Astrocyte (in vitro differentiated cells and primary cell): ENCODE results near the gene ZNG1A.
"Not testable (repeated sequence)": the region's sequence is repeated elsewhere in the genome, so short reads cannot be mapped to it uniquely, and the experiment has no call there.

Source experiments
- EZH2 ChIP-seq: IDR thresholded peaks from 2 replicates; pipeline ENCODE4 v1.6.1; 2012; ENCODE audit warnings: mild to moderate bottlenecking, low read length, inconsistent platforms; ENCODE audit not compliant: insufficient read depth
- TF ChIP-seq, protein P1 (sequence below): IDR thresholded peaks from 2 replicates; pipeline ENCODE4 v1.5.1; 2011; ENCODE audit warnings: low read depth, mild to moderate bottlenecking, inconsistent platforms, low read length, moderate library complexity; ENCODE audit not compliant: insufficient read depth

DNA sequence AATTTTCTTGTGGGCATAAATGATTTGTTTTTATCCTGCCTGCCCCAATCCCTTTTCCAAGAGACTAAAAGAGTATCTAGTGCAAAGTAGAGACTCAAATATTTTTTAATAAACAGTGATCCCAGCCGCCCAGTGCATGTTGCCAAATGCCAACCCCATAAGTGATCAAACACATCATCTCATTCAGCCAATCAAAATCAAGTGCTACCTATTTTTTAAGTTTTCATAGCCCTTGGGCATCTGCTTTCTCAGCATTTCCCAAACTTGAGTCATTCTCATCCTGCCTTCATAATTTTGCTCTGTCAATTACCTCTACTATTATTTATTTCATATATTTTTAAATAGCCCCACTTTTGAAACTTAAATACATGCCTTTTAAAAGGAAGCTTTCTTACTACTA lies 88.0 kb downstream of the ZNG1A start:
- TF ChIP-seq, protein P1, sequence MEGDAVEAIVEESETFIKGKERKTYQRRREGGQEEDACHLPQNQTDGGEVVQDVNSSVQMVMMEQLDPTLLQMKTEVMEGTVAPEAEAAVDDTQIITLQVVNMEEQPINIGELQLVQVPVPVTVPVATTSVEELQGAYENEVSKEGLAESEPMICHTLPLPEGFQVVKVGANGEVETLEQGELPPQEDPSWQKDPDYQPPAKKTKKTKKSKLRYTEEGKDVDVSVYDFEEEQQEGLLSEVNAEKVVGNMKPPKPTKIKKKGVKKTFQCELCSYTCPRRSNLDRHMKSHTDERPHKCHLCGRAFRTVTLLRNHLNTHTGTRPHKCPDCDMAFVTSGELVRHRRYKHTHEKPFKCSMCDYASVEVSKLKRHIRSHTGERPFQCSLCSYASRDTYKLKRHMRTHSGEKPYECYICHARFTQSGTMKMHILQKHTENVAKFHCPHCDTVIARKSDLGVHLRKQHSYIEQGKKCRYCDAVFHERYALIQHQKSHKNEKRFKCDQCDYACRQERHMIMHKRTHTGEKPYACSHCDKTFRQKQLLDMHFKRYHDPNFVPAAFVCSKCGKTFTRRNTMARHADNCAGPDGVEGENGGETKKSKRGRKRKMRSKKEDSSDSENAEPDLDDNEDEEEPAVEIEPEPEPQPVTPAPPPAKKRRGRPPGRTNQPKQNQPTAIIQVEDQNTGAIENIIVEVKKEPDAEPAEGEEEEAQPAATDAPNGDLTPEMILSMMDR, result not testable (repeated sequence)
- TF ChIP-seq EZH2, result not testable (repeated sequence)
